ENCODE data around the gene VAMP3.
"Not testable (repeated sequence)": the region's sequence is repeated elsewhere in the genome, so short reads cannot be mapped to it uniquely, and the experiment has no call there.

VAMP3 gene

DNA sequence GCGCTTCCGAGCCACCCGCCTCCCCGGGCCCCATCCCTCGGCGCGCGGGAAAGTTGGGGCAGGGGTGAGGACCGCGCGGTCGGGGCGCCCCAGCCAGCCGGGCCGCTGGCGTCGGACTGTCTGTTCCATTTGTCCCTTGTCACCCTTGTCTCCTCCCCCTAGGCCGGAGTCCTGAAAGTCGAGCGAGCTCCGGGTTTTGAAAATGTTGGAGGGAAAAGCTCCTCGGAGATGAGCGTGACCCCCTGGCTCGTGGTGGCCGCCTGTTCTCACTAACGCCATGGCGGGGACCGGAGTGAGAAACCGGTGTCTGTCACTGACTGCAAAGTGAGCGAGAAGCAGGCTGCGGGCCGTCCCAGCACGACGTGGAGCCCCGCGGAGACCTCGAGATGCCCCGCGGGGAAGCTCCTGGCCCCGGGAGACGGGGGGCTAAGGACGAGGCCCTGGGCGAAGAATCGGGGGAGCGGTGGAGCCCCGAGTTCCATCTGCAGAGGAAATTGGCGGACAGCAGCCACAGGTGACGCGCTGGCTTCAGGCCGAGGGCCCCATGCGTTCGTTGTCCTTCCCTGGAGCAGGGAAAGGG, 13.5 kb downstream of the VAMP3 start:
- peak overlapping the region; percentile 67 for H3K4me3 ChIP-seq (ENCODE audit: low read length)
- peak; percentile 9 for DNase-seq (ENCODE audit: low read depth)
- no peak for TF ChIP-seq CTCF (conservative IDR thresholded peaks at IDR 0.05; ENCODE audit: low read length)

- peak overlapping the region; percentile 67 for H3K4me3 ChIP-seq (ENCODE audit: low read length)
- no peak for DNase-seq (ENCODE audit: low read depth)
- peak; percentile 13; the same call in 1 of the 2 replicates for TF ChIP-seq CTCF (conservative IDR thresholded peaks at IDR 0.05; ENCODE audit: low read length)
Observed at GRCh38 chr1:7785108-7785507, 14.0 kb downstream of the VAMP3 start.

DNA sequence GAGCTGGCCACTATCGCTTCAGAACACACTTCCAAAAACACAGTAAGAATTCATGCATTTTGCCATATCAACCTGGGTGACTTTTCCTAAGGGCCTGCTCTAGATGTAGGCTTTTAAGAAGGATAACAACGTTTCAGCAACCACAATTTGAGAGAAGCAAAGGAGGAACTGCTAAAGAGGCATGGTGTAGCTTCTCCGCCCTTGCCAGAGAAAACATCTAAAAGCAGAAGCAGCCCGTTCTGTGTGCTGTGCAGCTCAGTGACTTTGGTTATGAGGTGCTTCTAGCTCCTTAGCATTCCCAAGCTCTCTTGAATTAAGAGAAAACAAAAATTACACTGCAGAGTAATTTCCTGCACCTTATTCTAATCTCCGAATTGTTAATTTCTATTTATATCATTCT, 15.7 kb downstream of the VAMP3 start:
- DNase-seq (ENCODE audit: low read depth) = no peak
- no peak for TF ChIP-seq CTCF (conservative IDR thresholded peaks at IDR 0.05; ENCODE audit: low read length)
- no peak overlapping the region for H3K4me3 ChIP-seq (ENCODE audit: low read length)

- no peak for TF ChIP-seq CTCF (conservative IDR thresholded peaks at IDR 0.05; ENCODE audit: low read length)
- H3K4me3 ChIP-seq (ENCODE audit: low read length) = no peak overlapping the region
- no peak for DNase-seq (ENCODE audit: low read depth)
Observed at GRCh38 chr1:7789828-7790227, 18.7 kb downstream of the VAMP3 start.

DNA sequence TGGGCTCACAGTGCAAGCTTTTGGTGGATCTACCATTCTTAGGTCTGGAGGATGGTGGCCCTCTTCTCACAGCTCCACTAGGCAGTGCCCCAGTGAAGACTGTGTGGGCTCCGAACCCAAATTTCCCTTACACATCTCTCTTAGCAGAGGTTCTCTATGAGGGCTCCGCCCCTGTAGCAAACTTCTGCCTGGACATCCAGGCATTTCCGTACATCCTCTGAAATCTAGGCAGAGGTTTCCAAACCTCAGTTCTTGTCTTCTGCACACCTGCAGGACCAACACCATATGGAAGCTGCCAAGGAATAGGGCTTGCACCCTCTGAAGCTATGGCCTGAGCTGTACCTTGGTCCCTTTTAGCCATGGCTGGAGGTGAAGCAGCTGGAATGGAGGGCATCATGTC, 19.9 kb downstream of the VAMP3 start:
- DNase-seq (ENCODE audit: low read depth); H3K4me3 ChIP-seq (ENCODE audit: low read length): not testable (repeated sequence)

DNA sequence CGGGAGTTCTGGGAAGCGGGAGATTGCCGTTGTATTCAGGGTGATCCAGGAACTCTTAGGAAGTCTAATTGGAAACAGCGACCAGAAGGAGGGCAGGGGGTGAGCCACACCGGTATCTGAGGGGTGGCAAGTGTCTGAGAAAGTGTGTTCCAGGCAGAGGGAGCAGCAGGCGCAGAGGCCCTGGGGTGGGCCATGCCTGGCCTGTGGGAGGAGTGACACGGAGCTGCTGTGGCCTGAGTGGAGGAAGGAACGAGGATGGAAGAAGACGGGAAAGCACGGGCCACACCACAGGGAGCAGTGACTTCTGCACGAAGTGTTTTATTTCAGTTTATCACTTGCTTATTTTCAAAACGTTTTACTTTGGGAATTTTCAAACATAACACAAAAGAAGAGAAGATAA, 24.3 kb downstream of the VAMP3 start:
- no peak for DNase-seq (ENCODE audit: low read depth)
- H3K4me3 ChIP-seq (ENCODE audit: low read length) = no peak overlapping the region
- no peak for TF ChIP-seq CTCF (conservative IDR thresholded peaks at IDR 0.05; ENCODE audit: low read length)

- no peak overlapping the region for H3K4me3 ChIP-seq (ENCODE audit: low read length)
- no peak for DNase-seq (ENCODE audit: low read depth)
- TF ChIP-seq CTCF (conservative IDR thresholded peaks at IDR 0.05; ENCODE audit: low read length) = no peak
Observed at GRCh38 chr1:7805460-7805859, 34.4 kb downstream of the VAMP3 start.

Data from AG10803 (cell line).